22Rv1 (cell line): Measurements from ENCODE around the gene CHIT1.

Experiments
- CTCF ChIP-seq: fragments of 450-650 bp; IDR thresholded peaks from 2 replicates; pipeline ENCODE4 v1.5.1; 2017; ENCODE audit warnings: mild to moderate bottlenecking
- ZFX ChIP-seq: fragments of 450-650 bp; IDR thresholded peaks from 2 replicates; pipeline ENCODE4 v1.6.1; 2017; ENCODE audit warnings: antibody characterized with exemption, borderline replicate concordance

- TF ChIP-seq CTCF (no peak), ZFX (no peak)
These were observed 56.4 kb downstream of the CHIT1 start for GRCh38 chr1:203173011-203173555.
